Liver (tissue), 9 donors: ENCODE results near the gene KNG1. TPM values are rescaled to one million over a fixed set of nuclear protein-coding genes. Genes with fewer than 3 reads are reported as not detected.

Experiments
- DNase-seq: peaks from one replicate; pipeline ENCODE4 v3.0.0-alpha.2; 2017; ENCODE audit warnings: low spot score
- H3K27ac ChIP-seq, 2 donors: one replicate each; pipeline ENCODE4 v1.7.0; 2013; ENCODE audit warnings: inconsistent platforms in 2 of 2, low read length in 2 of 2, control low read depth in 1 of 2, low read depth in 1 of 2, mild to moderate bottlenecking in 1 of 2
- H3K27me3 ChIP-seq, 4 donors: one replicate each; pipeline versions ENCODE4 v1.6.1 to v1.7.0; 2013; ENCODE audit warnings: low read length in 3 of 4, inconsistent platforms in 1 of 4, mild to moderate bottlenecking in 1 of 4, moderate library complexity in 1 of 4; ENCODE audit not compliant: control insufficient read depth in 4 of 4, insufficient read depth in 4 of 4
- H3K36me3 ChIP-seq, 4 donors: one replicate each; pipeline versions ENCODE4 v1.6.1 to v1.7.0; 2013; ENCODE audit warnings: low read length in 3 of 4, mild to moderate bottlenecking in 3 of 4, low read depth in 1 of 4, moderate library complexity in 1 of 4; ENCODE audit not compliant: control insufficient read depth in 4 of 4, insufficient read depth in 3 of 4
- H3K4me1 ChIP-seq, 4 donors: one replicate each; pipeline versions ENCODE4 v1.6.1 to v1.7.0; 2013; ENCODE audit warnings: low read length in 3 of 4, mild to moderate bottlenecking in 3 of 4, moderate library complexity in 1 of 4; ENCODE audit not compliant: control insufficient read depth in 4 of 4, insufficient read depth in 4 of 4
- H3K4me3 ChIP-seq, 3 donors: one replicate each; pipeline versions ENCODE4 v1.6.1 to v1.7.0; 2013; ENCODE audit warnings: low read length in 3 of 3, control low read depth in 1 of 3, low read depth in 1 of 3, mild to moderate bottlenecking in 1 of 3
- H3K9ac ChIP-seq, 2 donors: one replicate each; pipeline ENCODE4 v1.7.0; 2013; ENCODE audit warnings: low read length in 2 of 2, mild to moderate bottlenecking in 2 of 2, moderate library complexity in 2 of 2, control low read depth in 1 of 2, low read depth in 1 of 2
- H3K9me3 ChIP-seq, 4 donors: one replicate each; pipeline versions ENCODE4 v1.6.1 to v1.7.0; 2013; ENCODE audit warnings: low read length in 3 of 4; ENCODE audit not compliant: control insufficient read depth in 4 of 4
- FOXA1 ChIP-seq: IDR thresholded peaks from 2 replicates; pipeline ENCODE4 v1.6.1; 2016; ENCODE audit warnings: antibody characterized with exemption
- FOXA2 ChIP-seq: IDR thresholded peaks from 2 replicates; pipeline ENCODE4 v1.6.1; 2016; ENCODE audit warnings: antibody characterized with exemption
- GABPA ChIP-seq, 2 donors: IDR thresholded peaks in 1 of 2; conservative IDR thresholded peaks in 1 of 2; 2 replicates each; pipeline ENCODE4 v1.6.1; 2016; ENCODE audit warnings: antibody characterized with exemption in 2 of 2, mild to moderate bottlenecking in 1 of 2, moderate library complexity in 1 of 2
- HNF4A ChIP-seq, 2 donors: conservative IDR thresholded peaks; 2 replicates each; pipeline ENCODE4 v1.6.1; 2016; ENCODE audit warnings: antibody characterized with exemption in 2 of 2, mild to moderate bottlenecking in 2 of 2
- HNF4G ChIP-seq: IDR thresholded peaks from 2 replicates; pipeline ENCODE4 v1.6.1; 2016; ENCODE audit warnings: antibody characterized with exemption
- JUND ChIP-seq, 2 donors: IDR thresholded peaks; 2 replicates each; pipeline ENCODE4 v1.6.1; 2016; ENCODE audit warnings: antibody characterized with exemption in 2 of 2
- MAX ChIP-seq: IDR thresholded peaks from 2 replicates; pipeline ENCODE4 v1.6.1; 2016; ENCODE audit warnings: antibody characterized with exemption
- NR2F2 ChIP-seq: IDR thresholded peaks from 2 replicates; pipeline ENCODE4 v1.6.1; 2016; ENCODE audit warnings: antibody characterized with exemption
- RAD21 ChIP-seq, 2 donors: IDR thresholded peaks; 2 replicates each; pipeline ENCODE4 v1.6.1; 2016; ENCODE audit warnings: antibody characterized with exemption in 2 of 2, mild to moderate bottlenecking in 2 of 2
- REST ChIP-seq: IDR thresholded peaks from 2 replicates; pipeline ENCODE4 v1.6.1; 2016; ENCODE audit warnings: antibody characterized with exemption, mild to moderate bottlenecking
- RXRA ChIP-seq, 2 donors: IDR thresholded peaks; 2 replicates each; pipeline ENCODE4 v1.6.1; 2017 to 2018; ENCODE audit warnings: antibody characterized with exemption in 2 of 2, mild to moderate bottlenecking in 1 of 2
- SP1 ChIP-seq: IDR thresholded peaks from 2 replicates; pipeline ENCODE4 v1.6.1; 2018; ENCODE audit warnings: antibody characterized with exemption, mild to moderate bottlenecking
- TAF1 ChIP-seq: conservative IDR thresholded peaks from 2 replicates; pipeline ENCODE4 v1.6.1; 2016; ENCODE audit warnings: antibody characterized with exemption, mild to moderate bottlenecking
- YY1 ChIP-seq: IDR thresholded peaks from 2 replicates; pipeline ENCODE4 v1.6.1; 2016; ENCODE audit warnings: antibody characterized with exemption, mild to moderate bottlenecking
- ZBTB33 ChIP-seq: IDR thresholded peaks from 2 replicates; pipeline ENCODE4 v1.6.1; 2016; ENCODE audit warnings: antibody characterized with exemption
- WGBS: extraction: QIAGEN DNeasy Blood & Tissue Kit; methylation state at CpG from one replicate; pipeline ENCODE4 v1.1.7; 2013; 5-methylcytosine and 5-hydroxymethylcytosine counted together
- polyA plus RNA-seq, 2 donors: library from polyadenylated mRNA; stranded (reverse) in 1 of 2; unstranded in 1 of 2; fragments of 200-250 nt in 1 of 2; fragments of >200 nt in 1 of 2; fragmentation: Nextera tagmentation in 1 of 2; extraction: Ambion mirVana in 1 of 2; gene quantifications; one replicate each; pipeline versions ENCODE4 v1.2.1 to v1.2.3, GENCODE V29; 2013 to 2015
- total RNA-seq, 2 donors: library from RNA; depleted of rRNA; stranded (reverse); fragments of >200 nt; gene quantifications; one replicate each; pipeline ENCODE4 v1.2.3, GENCODE V29; 2014
- TF ChIP-seq, protein P1 (sequence below): fragments of 150-350 bp; IDR thresholded peaks from 2 replicates; pipeline ENCODE4 v1.5.1; 2017; ENCODE audit warnings: improper control_type of control experiment, low read depth, low read length; ENCODE audit not compliant: missing input control
- TF ChIP-seq, protein P2 (sequence below): IDR thresholded peaks from 2 replicates; pipeline ENCODE4 v1.6.1; 2016; ENCODE audit warnings: antibody characterized with exemption
- donor health status: healthy.
- donor health status: healthy.
- donor health status: healthy.
- donor health status: healthy.
- donor health status: healthy.

The KNG1 gene
- total and polyA plus RNA-seq, 4 donors: 605 to 918 (median 716) TPM

GRCh38 chr3:186751480-186751879, 34.3 kb downstream of the KNG1 start (continued):
- no peak for TF ChIP-seq REST

DNA sequence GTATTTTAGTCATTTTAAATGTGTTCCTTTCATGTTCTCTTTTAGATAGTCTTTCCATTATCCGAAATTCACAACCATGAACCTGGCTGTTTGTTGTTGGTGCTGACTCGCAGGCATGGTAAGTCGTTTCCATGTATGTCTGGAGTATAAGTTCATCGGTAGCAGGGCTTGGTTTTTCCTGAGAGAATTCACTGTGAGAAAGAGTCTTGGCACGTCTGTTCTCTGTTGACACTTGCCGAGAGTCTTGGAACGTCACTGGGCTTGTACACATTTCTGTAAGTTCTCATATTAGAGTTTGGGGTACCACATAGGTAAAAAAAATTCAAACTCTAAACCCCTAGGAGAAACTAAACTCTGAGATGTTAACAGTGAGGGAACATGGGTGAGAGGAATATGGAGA, 36.8 kb downstream of the KNG1 start:
- no peak for TF ChIP-seq NR2F2
- no peak for TF ChIP-seq MAX
- TF ChIP-seq TAF1: no peak
- no peak for TF ChIP-seq HNF4A (conservative IDR thresholded peaks at IDR 0.05)
- no peak for TF ChIP-seq HNF4G
- TF ChIP-seq RAD21 (IDR thresholded peaks at IDR 0.05): no peak
- TF ChIP-seq FOXA2: no peak
- TF ChIP-seq YY1: no peak
- TF ChIP-seq RXRA (IDR thresholded peaks at IDR 0.05): no peak
- no peak for TF ChIP-seq SP1
- TF ChIP-seq ZBTB33: no peak
- no peak for TF ChIP-seq JUND (IDR thresholded peaks at IDR 0.05)
- no peak for TF ChIP-seq FOXA1
- TF ChIP-seq GABPA (IDR thresholded peaks at IDR 0.05 in 1 of 2, conservative IDR thresholded peaks at IDR 0.05 in 1 of 2): no peak
- 84% methylated on average over 7 of the region's 7 CpGs for WGBS
- Histone ChIP-seq H3K9ac (no peak overlapping the region), H3K27me3 (no peaks in the 10 kb centered on the region), H3K36me3 (no peaks in the 10 kb centered on the region), H3K27ac (no peak overlapping the region), H3K4me1 (peaks cover 0 to 2% (median 0%) of the 10 kb centered on the region in 4 donors), H3K9me3 (no peaks in the 10 kb centered on the region), H3K4me3 (no peak overlapping the region)
- DNase-seq: no peak

- no peaks in the 10 kb centered on the region for H3K27me3 ChIP-seq
- H3K4me3 ChIP-seq: no peak overlapping the region
- H3K9ac ChIP-seq: no peak overlapping the region
- WGBS: 94% methylated on average over 5 of the region's 5 CpGs
- H3K27ac ChIP-seq: no peak overlapping the region
- H3K36me3 ChIP-seq: no peaks in the 10 kb centered on the region
- no peak for DNase-seq
- peaks cover 0 to 2% (median 0%) of the 10 kb centered on the region in 4 donors for H3K4me1 ChIP-seq
- H3K9me3 ChIP-seq: no peaks in the 10 kb centered on the region
- TF ChIP-seq FOXA1 (no peak), FOXA2 (no peak), HNF4A (conservative IDR thresholded peaks at IDR 0.05) (no peak), SP1 (no peak), RAD21 (IDR thresholded peaks at IDR 0.05) (no peak), NR2F2 (no peak), JUND (IDR thresholded peaks at IDR 0.05) (no peak), GABPA (IDR thresholded peaks at IDR 0.05 in 1 of 2, conservative IDR thresholded peaks at IDR 0.05 in 1 of 2) (no peak), ZBTB33 (no peak), YY1 (no peak), HNF4G (no peak), TAF1 (no peak), MAX (no peak), RXRA (IDR thresholded peaks at IDR 0.05) (no peak)
- TF ChIP-seq, protein P1, sequence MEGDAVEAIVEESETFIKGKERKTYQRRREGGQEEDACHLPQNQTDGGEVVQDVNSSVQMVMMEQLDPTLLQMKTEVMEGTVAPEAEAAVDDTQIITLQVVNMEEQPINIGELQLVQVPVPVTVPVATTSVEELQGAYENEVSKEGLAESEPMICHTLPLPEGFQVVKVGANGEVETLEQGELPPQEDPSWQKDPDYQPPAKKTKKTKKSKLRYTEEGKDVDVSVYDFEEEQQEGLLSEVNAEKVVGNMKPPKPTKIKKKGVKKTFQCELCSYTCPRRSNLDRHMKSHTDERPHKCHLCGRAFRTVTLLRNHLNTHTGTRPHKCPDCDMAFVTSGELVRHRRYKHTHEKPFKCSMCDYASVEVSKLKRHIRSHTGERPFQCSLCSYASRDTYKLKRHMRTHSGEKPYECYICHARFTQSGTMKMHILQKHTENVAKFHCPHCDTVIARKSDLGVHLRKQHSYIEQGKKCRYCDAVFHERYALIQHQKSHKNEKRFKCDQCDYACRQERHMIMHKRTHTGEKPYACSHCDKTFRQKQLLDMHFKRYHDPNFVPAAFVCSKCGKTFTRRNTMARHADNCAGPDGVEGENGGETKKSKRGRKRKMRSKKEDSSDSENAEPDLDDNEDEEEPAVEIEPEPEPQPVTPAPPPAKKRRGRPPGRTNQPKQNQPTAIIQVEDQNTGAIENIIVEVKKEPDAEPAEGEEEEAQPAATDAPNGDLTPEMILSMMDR: no peak
- TF ChIP-seq, protein P2, sequence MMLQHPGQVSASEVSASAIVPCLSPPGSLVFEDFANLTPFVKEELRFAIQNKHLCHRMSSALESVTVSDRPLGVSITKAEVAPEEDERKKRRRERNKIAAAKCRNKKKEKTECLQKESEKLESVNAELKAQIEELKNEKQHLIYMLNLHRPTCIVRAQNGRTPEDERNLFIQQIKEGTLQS: no peak
Measured at GRCh38 chr3:186754871-186755270, 37.7 kb downstream of the KNG1 start.
